NCI-H748 (cell line): ENCODE results near the gene SAFB.

Source experiments
- DNase-seq: peaks from one replicate; lab custom pipeline; 2025; ENCODE audit not compliant: unreplicated experiment; lab: John Stamatoyannopoulos, UW

The SAFB gene

DNA sequence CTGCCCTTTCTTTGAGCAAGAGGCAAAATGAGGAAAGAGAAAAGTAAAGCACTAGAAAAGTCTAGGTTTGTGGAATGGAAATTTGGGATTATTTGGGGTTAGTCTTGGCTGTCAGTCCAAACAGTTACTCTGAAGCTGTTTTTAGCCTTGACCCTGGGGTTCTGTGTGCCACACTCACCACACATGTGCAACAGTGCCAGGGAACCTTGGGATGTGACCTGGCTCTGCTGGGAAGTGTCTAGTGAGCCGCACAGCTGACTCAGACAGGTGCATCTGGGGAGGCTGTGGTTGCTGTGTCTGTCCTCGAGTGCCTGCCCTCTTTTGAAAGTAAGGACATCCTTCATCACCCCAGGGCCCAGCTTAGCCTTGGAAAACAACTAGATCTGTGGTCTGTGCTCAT, 41.6 kb downstream of the SAFB start:
- no peak for DNase-seq

GRCh38 chr19:5665781-5666513, 43.1 kb downstream of the SAFB start:
- no peak for DNase-seq

- DNase-seq, result no peak
Measured at GRCh38 chr19:5666921-5667610, 44.2 kb downstream of the SAFB start.

DNA sequence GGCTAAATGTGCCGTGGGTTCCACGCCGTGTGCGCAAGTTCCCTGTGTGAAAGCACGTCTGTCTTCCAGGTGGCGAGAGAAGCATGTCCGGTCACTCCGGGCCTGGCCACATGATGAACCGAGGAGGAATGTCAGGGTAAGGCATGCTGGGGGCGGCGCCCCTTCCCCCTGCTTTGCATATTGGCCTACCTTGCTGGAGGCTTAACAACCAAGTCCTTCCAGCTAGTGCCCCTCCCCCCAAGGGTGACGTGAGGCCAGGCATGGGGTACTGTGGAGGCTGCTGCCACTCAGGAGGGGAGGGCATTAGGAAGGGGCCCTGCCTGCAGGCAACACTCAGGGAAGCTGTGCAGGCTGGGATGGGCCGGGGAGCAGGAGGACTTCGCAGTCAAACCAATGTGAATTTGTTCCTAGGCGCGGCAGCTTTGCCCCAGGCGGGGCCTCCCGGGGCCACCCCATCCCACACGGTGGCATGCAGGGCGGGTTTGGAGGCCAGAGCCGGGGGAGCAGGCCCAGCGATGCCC, 44.9 kb downstream of the SAFB start:
- no peak for DNase-seq

DNA sequence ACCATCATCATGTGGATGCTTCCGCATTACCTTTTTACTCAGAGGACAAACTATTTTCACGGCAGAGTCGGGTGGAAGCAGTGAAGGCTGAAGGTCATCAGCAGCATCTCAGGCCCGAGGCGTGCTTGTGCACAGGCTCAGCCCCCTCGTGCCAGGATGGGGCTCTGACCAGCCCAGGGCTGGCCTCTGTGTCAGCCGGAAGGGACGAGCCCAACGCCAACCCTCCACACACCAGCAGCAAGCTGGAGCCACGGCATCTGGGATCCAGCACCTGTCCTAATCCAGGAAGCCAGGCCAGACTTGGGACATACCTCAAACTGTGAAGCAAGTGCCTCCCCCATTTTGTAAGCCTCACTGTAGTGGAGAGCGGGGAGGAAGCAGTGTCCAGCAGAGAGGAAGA, 46.3 kb downstream of the SAFB start:
- DNase-seq, result no peak

- no peak for DNase-seq
Measured at GRCh38 chr19:5671600-5671999, 48.7 kb downstream of the SAFB start.

DNA sequence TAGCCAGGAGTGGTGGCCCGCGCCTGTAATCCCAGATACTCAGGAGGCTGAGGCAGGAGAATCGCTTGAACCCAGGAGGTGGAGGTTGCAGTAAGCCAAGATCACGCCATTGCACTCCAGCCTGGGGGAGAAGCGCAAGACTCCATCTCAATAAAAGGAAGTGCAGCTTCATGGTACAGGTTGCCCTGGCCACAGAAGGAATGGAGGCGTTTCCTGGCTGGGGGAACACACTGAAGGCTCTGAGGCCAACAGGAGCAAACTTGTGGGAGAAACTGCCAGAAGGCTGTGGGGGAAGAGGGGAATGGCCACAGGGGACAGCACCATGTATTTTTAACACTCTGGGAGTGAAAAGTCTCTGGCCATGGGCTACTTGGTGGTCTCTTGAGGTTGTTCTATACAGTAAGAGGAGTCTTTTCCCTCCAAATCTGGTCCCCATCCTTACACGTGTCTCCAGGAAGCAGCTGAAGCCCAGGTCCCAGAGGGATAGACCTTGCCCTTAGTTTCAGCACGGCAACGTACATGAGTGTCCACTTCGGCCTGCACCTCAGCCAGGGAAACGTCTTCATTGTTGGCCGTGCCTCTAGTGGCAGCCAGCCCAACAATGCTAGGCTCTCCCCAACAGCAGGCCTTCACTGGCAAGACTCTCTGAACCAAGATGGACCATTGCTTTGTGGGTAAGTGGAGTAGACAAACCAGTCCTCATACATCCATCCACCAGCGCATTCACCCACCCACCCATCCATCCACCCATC, 50.0 kb downstream of the SAFB start:
- no peak for DNase-seq

DNA sequence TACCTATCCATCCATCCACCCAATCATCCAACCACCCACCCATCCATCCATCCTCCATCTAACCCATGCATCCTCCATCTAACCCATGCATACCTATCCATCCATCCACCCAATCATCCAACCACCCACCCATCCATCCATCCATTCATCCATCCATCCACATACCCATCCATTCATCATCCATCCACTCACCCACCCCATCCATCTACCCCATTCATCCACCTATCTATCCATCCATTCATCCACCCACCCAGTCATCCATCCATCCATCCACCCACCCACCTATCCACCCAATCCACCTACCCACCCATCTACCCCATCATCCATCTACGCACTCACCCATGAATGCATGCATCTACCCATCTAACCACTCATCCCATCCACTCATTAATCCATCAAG, 50.9 kb downstream of the SAFB start:
- DNase-seq, result no peak

- no peak for DNase-seq
Measured at GRCh38 chr19:5674714-5675113, 51.8 kb downstream of the SAFB start.

- DNase-seq, result no peak
Measured at GRCh38 chr19:5676105-5676771, 53.4 kb downstream of the SAFB start.

DNA sequence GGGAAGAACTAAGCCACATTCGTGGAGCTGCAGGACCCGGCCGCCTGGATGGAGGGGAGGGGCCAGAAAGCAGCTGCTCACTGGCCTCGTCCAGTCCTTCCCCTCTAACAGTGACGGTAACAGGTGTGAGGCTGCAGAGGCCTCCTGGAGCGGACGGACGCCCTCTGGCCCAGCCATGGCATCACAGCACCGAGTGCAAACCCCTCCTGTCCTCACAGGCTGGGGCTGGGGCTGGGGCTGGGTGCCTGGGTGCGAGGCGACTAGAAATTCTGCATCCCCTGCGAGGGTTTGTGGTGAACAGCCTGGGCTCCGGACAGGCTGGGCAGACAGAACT, 53.9 kb downstream of the SAFB start:
- no peak for DNase-seq

- no peak for DNase-seq
Measured at GRCh38 chr19:5677136-5677535, 54.3 kb downstream of the SAFB start.

DNA sequence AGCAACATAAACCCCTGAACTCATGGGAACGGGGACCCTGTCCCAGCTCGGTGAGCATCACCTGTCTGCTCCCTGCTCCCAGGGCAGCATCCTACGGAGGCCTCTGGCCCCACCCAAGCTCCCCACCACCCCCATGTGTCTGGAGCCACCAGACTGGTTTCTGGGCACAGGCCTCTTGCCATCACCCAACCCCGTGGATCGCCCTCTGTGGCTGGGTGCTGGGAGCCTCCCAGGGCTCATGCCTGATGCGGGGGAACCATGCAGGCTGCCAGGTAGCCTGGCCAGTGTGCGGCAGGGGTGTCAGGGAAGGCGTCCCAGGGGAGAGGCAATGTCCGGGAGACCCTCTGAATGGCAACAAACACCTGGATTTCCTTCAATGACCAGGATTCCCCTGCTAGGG, 54.7 kb downstream of the SAFB start:
- no peak for DNase-seq

GRCh38 chr19:5678071-5678718, 55.3 kb downstream of the SAFB start:
- DNase-seq, result no peak

- DNase-seq, result no peak
Measured at GRCh38 chr19:5679289-5680083, 56.6 kb downstream of the SAFB start.

GRCh38 chr19:5680084-5680436, 57.2 kb downstream of the SAFB start:
- DNase-seq, result peak; percentile 38

- peak; percentile 97 for DNase-seq
Measured at GRCh38 chr19:5680437-5681368, 57.8 kb downstream of the SAFB start, which contains the start of the genes HSD11B1L and MICOS13. HSD11B1L (plus strand) TSS chr19:5681027; CDS start chr19:5684833, 3,806 bp downstream. MICOS13 (minus strand) TSS chr19:5680516; CDS start chr19:5680486, 30 bp downstream.

- no peak for DNase-seq
Measured at GRCh38 chr19:5681391-5682106, 58.7 kb downstream of the SAFB start.
